SK-N-SH treated with all-trans-retinoic acid at 6 μM for 48 hours (cell line): ENCODE data around the gene DYTN.

Source experiments
- ISL1 ChIP-seq: fragments of 250-450 bp; sonication (Bioruptor Pico); IDR thresholded peaks from 2 replicates; pipeline ENCODE4 v2.1.2; 2022; ENCODE audit warnings: mild to moderate bottlenecking, moderate library complexity
- TCF4 ChIP-seq: fragments of 250-450 bp; sonication (Bioruptor Pico); IDR thresholded peaks from 2 replicates; pipeline ENCODE4 v1.8.0; 2021; ENCODE audit warnings: mild to moderate bottlenecking, moderate library complexity, borderline replicate concordance
- ZC3H10 ChIP-seq: fragments of 250-450 bp; sonication (Bioruptor Pico); IDR thresholded peaks from 2 replicates; pipeline ENCODE4 v1.5.1; 2021; ENCODE audit warnings: mild to moderate bottlenecking, moderate library complexity
- ZFP3 ChIP-seq: fragments of 250-450 bp; sonication (Bioruptor Pico); IDR thresholded peaks from 2 replicates; pipeline ENCODE4 v1.5.0; 2020; ENCODE audit warnings: mild to moderate bottlenecking, moderate library complexity
- ZNF565 ChIP-seq: fragments of 450-650 bp; formaldehyde crosslinking; conservative IDR thresholded peaks from 2 replicates; pipeline ENCODE4 v1.5.0; 2020; ENCODE audit warnings: low read depth, mild to moderate bottlenecking, moderate library complexity

DNA sequence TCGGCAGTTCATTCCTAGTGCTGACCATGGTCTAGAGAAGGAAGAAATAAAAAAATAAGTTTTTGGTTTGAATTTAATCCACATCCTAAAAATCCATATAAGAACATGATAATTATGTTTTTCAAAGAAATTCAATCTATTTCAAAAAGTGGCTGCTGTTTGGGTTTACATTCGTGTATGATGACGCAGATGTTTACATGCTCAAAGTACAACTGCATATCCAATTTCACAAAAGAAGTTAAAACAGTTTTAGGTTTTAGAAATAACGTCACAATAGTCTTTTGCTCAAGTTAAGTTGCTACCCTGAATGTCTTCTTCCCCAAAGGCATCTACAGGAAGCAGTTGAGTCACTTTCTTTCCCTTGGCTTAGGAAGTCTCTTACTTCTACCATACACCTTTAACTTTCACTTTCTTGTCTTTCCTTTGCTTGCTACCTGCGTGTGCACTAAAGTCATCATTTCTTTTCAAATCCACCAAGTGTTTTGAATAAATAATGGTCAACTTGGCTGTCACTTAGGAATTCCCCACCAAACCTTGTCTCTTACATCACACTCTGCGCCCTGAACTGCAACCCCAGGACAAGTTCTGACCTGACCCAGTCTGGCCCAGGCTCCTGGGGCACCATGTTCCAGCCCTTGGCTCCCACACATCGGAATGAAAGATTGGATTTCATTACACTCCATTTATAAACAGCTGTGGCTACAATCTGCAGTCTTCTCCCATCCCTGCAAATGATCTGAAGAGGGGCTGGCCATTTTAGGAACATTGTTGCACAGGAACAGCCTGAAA lies 47.5 kb downstream of the DYTN start:
- TF ChIP-seq ZC3H10 (CRISPR knock-in tag) (no peak), ZNF565 (CRISPR knock-in tag) (no peak), ISL1 (CRISPR knock-in tag) (no peak), TCF4 (CRISPR knock-in tag) (no peak), ZFP3 (no peak)
